Osteoblast (primary cell): ENCODE measurements around the gene VPS13D. TPM values are rescaled to one million over a fixed set of nuclear protein-coding genes. Genes with fewer than 3 reads are reported as not detected.

ENCODE experiments used
- DNase-seq: peaks from one replicate; pipeline ENCODE4 v3.0.0; 2011; ENCODE audit warnings: low spot score, mixed read lengths; ENCODE audit not compliant: insufficient read length; ENCODE audit errors: missing footprints
- H2AFZ ChIP-seq: 2 replicates; pipeline ENCODE4 v1.6.0; 2011; ENCODE audit warnings: mild to moderate bottlenecking, low read length
- H3K27ac ChIP-seq: 2 replicates; pipeline ENCODE4 v1.5.1; 2011; ENCODE audit warnings: mild to moderate bottlenecking, low read depth, low read length, moderate library complexity
- H3K27me3 ChIP-seq: 2 replicates; pipeline ENCODE4 v1.6.0; 2012; ENCODE audit warnings: mild to moderate bottlenecking, control low read depth, inconsistent platforms, low read length, moderate library complexity; ENCODE audit not compliant: insufficient read depth
- H3K36me3 ChIP-seq: 2 replicates; pipeline ENCODE4 v1.5.1; 2011; ENCODE audit warnings: mild to moderate bottlenecking, low read length, control low read depth, moderate library complexity; ENCODE audit not compliant: insufficient read depth
- H3K4me1 ChIP-seq: 2 replicates; pipeline ENCODE4 v1.5.1; 2011; ENCODE audit warnings: mild to moderate bottlenecking, low read length, control low read depth, moderate library complexity; ENCODE audit not compliant: insufficient read depth
- H3K4me2 ChIP-seq: 2 replicates; pipeline ENCODE4 v1.6.0; 2011; ENCODE audit warnings: mild to moderate bottlenecking, low read length; ENCODE audit not compliant: insufficient read depth
- H3K4me3 ChIP-seq: fragments of 200-600 bp; sonication (generic); 3 replicates; pipeline ENCODE4 v1.5.1; 2012; ENCODE audit warnings: mild to moderate bottlenecking, low read length, inconsistent platforms; ENCODE audit not compliant: insufficient read depth
- H3K79me2 ChIP-seq: 2 replicates; pipeline ENCODE4 v1.6.0; 2012; ENCODE audit warnings: mild to moderate bottlenecking, low read length, control low read depth, inconsistent platforms; ENCODE audit not compliant: insufficient read depth
- H3K9me3 ChIP-seq: 2 replicates; pipeline ENCODE4 v1.5.1; 2011; ENCODE audit warnings: low read depth, low read length, control low read depth
- H4K20me1 ChIP-seq: 2 replicates; pipeline ENCODE4 v1.6.0; 2012; ENCODE audit warnings: mild to moderate bottlenecking, low read length, control low read depth; ENCODE audit not compliant: insufficient read depth
- CTCF ChIP-seq: IDR thresholded peaks from 2 replicates; pipeline ENCODE4 v1.5.1; 2011; ENCODE audit warnings: mild to moderate bottlenecking, low read depth, low read length, moderate library complexity; ENCODE audit errors: extremely low read depth
- total RNA-seq: library from RNA; depleted of rRNA; stranded (reverse); fragments of >200 nt; gene quantifications from 2 replicates; pipeline ENCODE4 v1.2.3, GENCODE V29; 2012

The VPS13D gene
- total RNA-seq, 1 donor = 48.5 TPM

GRCh38 chr1:12495725-12496124 lies 265.9 kb downstream of the VPS13D start:
- Histone ChIP-seq H3K4me2 (no peak overlapping the region), H3K27me3 (no peaks in the 10 kb centered on the region), H3K36me3 (peaks cover 9% of the 10 kb centered on the region), H3K4me3 (no peak overlapping the region), H4K20me1 (no peaks in the 10 kb centered on the region), H3K9me3 (no peaks in the 10 kb centered on the region), H3K27ac (no peak overlapping the region), H2AFZ (no peak overlapping the region), H3K79me2 (no peaks in the 10 kb centered on the region), H3K4me1 (no peaks in the 10 kb centered on the region)
- no peak for TF ChIP-seq CTCF
- no peak for DNase-seq

GRCh38 chr1:12496154-12496961 lies 266.5 kb downstream of the VPS13D start:
- Histone ChIP-seq H3K4me3 (no peak overlapping the region), H2AFZ (no peak overlapping the region), H3K27me3 (no peaks in the 10 kb centered on the region), H3K9me3 (no peaks in the 10 kb centered on the region), H3K27ac (no peak overlapping the region), H3K4me2 (no peak overlapping the region), H4K20me1 (no peaks in the 10 kb centered on the region), H3K79me2 (no peaks in the 10 kb centered on the region), H3K4me1 (peaks cover 5% of the 10 kb centered on the region), H3K36me3 (peaks cover 9% of the 10 kb centered on the region)
- DNase-seq = no peak
- no peak for TF ChIP-seq CTCF

- no peaks in the 10 kb centered on the region for H3K9me3 ChIP-seq
- peaks cover 14% of the 10 kb centered on the region for H3K4me1 ChIP-seq
- H4K20me1 ChIP-seq = no peaks in the 10 kb centered on the region
- no peaks in the 10 kb centered on the region for H3K27me3 ChIP-seq
- H3K27ac ChIP-seq = no peak overlapping the region
- no peak overlapping the region for H2AFZ ChIP-seq
- H3K79me2 ChIP-seq = no peaks in the 10 kb centered on the region
- H3K4me3 ChIP-seq = no peak overlapping the region
- H3K4me2 ChIP-seq = no peak overlapping the region
- H3K36me3 ChIP-seq = peaks cover 9% of the 10 kb centered on the region
- TF ChIP-seq CTCF = no peak
- DNase-seq = no peak
Measured at GRCh38 chr1:12499539-12500240, 269.9 kb downstream of the VPS13D start.

GRCh38 chr1:12501661-12502060 lies 271.8 kb downstream of the VPS13D start:
- peak; percentile 94 for DNase-seq
- Histone ChIP-seq H3K4me2 (peak overlapping the region; percentile 5), H3K27me3 (no peaks in the 10 kb centered on the region), H4K20me1 (no peaks in the 10 kb centered on the region), H3K27ac (peak overlapping the region; percentile 6), H3K4me1 (peaks cover 14% of the 10 kb centered on the region), H2AFZ (no peak overlapping the region), H3K4me3 (no peak overlapping the region), H3K79me2 (no peaks in the 10 kb centered on the region), H3K36me3 (peaks cover 12% of the 10 kb centered on the region), H3K9me3 (no peaks in the 10 kb centered on the region)
- no peak for TF ChIP-seq CTCF
